Measurements from ENCODE around the gene ATP5F1D. TPM values are rescaled to one million over a fixed set of nuclear protein-coding genes. Genes with fewer than 3 reads are reported as not detected.

Gene ATP5F1D
- total and polyA plus RNA-seq, 2 of the 13 experiments (the other 11 are each of a cell fraction or from before 2014, with no cell fraction given): 39.4 to 78.7 TPM

DNA sequence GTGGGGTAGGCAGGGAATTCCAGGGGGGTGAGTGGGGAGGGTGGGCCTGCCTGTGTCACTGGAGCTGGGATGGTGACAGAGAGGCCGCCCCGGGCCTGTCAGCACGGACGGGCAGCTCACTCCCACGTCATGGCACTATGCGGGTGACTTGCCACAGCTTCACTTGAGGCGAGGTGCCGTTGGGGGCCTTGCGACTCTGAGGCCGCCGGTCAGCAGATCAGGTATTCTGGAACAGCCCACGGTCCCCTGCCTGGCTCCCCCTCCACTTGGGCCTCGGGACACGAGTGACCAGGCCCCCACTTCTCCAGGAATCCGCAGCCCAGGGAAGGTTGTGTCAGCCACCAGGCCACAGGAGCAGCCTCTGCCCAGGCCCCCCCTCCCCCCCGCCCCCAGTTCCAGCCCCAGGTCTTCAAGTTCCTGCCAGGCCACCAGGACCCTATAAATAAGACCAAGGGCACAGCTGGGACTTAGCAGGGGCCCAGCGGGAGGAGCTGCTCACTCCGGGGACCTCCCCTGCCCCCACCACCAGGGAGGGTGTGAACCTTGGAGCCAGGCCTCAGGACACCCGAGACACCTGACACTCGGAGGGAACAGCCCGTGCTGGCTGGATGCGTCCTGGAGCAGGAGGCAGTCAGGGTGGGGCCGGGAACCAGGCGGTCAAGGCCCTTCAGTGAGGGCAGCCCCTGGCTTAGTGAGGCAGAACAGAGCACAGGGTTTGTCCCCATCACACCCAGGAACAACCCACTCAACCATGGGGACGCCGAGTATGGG lies 4.1 kb downstream of the ATP5F1D start (continued):
- TF ChIP-seq, protein P1, sequence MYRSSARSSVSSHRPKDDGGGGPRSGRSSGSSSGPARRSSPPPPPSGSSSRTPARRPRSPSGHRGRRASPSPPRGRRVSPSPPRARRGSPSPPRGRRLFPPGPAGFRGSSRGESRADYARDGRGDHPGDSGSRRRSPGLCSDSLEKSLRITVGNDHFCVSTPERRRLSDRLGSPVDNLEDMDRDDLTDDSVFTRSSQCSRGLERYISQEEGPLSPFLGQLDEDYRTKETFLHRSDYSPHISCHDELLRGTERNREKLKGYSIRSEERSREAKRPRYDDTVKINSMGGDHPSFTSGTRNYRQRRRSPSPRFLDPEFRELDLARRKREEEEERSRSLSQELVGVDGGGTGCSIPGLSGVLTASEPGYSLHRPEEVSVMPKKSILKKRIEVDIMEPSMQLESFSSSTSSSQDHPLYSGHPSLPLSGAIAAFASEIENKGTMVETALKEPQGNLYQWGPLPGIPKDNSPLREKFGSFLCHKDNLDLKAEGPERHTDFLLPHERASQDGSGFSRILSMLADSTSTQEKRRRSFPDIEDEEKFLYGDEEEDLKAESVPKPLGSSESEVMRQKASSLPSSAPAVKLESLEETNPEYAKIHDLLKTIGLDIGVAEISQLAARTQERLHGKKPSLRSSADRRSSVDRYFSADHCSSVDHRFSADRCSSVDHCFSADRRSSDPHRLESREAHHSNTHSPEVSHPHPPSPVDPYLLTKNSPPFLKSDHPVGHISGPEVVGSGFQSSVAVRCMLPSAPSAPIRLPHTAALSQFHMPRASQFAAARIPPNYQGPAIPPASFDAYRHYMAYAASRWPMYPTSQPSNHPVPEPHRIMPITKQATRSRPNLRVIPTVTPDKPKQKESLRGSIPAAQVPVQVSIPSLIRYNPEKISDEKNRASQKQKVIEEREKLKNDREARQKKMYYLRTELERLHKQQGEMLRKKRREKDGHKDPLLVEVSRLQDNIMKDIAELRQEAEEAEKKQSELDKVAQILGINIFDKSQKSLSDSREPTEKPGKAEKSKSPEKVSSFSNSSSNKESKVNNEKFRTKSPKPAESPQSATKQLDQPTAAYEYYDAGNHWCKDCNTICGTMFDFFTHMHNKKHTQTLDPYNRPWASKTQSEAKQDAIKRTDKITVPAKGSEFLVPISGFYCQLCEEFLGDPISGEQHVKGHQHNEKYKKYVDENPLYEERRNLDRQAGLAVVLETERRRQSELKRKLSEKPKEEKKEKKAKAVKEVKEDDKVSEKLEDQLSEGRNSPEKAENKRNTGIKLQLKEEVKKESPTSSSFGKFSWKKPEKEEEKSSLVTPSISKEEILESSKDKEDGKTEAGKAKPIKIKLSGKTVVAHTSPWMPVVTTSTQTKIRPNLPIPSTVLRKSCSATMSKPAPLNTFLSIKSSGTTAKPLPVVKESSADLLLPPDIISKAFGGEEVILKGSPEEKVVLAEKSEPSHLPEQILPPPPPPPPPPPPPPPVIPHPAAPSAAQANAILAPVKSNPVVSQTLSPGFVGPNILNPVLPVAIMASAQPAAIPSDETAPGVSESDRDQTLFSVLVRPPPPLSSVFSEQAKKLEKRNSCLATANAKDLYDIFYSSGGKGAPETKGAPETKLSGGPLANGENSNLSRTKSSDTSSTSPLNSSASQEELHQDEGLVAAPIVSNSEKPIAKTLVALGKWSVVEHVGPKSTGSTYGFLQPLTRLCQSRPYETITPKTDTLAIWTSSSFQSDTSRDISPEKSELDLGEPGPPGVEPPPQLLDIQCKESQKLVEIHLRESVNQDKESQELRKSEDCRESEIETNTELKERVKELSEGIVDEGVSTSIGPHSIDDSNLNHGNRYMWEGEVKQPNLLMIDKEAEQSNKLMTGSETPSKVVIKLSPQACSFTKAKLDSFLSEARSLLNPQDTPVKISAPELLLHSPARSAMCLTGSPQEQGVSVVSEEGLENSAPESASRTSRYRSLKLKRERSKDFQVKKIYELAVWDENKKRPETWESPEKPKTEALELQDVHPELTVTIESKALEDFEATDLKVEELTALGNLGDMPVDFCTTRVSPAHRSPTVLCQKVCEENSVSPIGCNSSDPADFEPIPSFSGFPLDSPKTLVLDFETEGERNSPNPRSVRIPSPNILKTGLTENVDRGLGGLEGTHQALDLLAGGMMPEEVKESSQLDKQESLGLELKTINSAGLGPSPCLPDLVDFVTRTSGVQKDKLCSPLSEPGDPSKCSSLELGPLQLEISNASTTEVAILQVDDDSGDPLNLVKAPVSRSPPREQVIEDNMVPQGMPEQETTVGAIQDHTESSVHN (CRISPR knock-in tag; IDR thresholded peaks at IDR 0.05): no peak
- TF ChIP-seq ZNF335 (CRISPR knock-in tag; IDR thresholded peaks at IDR 0.05): no peak
- TF ChIP-seq, protein P2, sequence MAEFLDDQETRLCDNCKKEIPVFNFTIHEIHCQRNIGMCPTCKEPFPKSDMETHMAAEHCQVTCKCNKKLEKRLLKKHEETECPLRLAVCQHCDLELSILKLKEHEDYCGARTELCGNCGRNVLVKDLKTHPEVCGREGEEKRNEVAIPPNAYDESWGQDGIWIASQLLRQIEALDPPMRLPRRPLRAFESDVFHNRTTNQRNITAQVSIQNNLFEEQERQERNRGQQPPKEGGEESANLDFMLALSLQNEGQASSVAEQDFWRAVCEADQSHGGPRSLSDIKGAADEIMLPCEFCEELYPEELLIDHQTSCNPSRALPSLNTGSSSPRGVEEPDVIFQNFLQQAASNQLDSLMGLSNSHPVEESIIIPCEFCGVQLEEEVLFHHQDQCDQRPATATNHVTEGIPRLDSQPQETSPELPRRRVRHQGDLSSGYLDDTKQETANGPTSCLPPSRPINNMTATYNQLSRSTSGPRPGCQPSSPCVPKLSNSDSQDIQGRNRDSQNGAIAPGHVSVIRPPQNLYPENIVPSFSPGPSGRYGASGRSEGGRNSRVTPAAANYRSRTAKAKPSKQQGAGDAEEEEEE (CRISPR knock-in tag; IDR thresholded peaks at IDR 0.05; ENCODE audit: borderline replicate concordance): no peak
- peak; percentile 32; the same call in 1 of the 2 replicates for TF ChIP-seq DR1 (CRISPR knock-in tag; IDR thresholded peaks at IDR 0.05)
- peak; percentile 56; the same call in 1 of the 2 replicates for TF ChIP-seq ESRRA (CRISPR knock-in tag; IDR thresholded peaks at IDR 0.05; ENCODE audit: low read depth)
- TF ChIP-seq NFYB (CRISPR knock-in tag; IDR thresholded peaks at IDR 0.05): no peak
- no peak for TF ChIP-seq GZF1 (CRISPR knock-in tag; IDR thresholded peaks at IDR 0.05)
- peak; percentile 8; the same call in 1 of the 2 replicates for TF ChIP-seq ELF3 (CRISPR knock-in tag; IDR thresholded peaks at IDR 0.05)
- no peak for TF ChIP-seq ZBTB7A (CRISPR knock-in tag; IDR thresholded peaks at IDR 0.05)
- TF ChIP-seq, protein P3, sequence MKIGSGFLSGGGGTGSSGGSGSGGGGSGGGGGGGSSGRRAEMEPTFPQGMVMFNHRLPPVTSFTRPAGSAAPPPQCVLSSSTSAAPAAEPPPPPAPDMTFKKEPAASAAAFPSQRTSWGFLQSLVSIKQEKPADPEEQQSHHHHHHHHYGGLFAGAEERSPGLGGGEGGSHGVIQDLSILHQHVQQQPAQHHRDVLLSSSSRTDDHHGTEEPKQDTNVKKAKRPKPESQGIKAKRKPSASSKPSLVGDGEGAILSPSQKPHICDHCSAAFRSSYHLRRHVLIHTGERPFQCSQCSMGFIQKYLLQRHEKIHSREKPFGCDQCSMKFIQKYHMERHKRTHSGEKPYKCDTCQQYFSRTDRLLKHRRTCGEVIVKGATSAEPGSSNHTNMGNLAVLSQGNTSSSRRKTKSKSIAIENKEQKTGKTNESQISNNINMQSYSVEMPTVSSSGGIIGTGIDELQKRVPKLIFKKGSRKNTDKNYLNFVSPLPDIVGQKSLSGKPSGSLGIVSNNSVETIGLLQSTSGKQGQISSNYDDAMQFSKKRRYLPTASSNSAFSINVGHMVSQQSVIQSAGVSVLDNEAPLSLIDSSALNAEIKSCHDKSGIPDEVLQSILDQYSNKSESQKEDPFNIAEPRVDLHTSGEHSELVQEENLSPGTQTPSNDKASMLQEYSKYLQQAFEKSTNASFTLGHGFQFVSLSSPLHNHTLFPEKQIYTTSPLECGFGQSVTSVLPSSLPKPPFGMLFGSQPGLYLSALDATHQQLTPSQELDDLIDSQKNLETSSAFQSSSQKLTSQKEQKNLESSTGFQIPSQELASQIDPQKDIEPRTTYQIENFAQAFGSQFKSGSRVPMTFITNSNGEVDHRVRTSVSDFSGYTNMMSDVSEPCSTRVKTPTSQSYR (CRISPR knock-in tag; IDR thresholded peaks at IDR 0.05; ENCODE audit: borderline replicate concordance): peak; percentile 85
- no peak for TF ChIP-seq HMG20A (CRISPR knock-in tag; IDR thresholded peaks at IDR 0.05; ENCODE audit: borderline replicate concordance)
- TF ChIP-seq MXI1 (IDR thresholded peaks at IDR 0.05; ENCODE audit: borderline replicate concordance, low read depth, low read length): no peak; the same call in 2 of the 3 replicates
- TF ChIP-seq ZBTB7B (CRISPR knock-in tag; IDR thresholded peaks at IDR 0.05): peak; percentile 23; the same call in 1 of the 2 replicates
- TF ChIP-seq, protein P4, sequence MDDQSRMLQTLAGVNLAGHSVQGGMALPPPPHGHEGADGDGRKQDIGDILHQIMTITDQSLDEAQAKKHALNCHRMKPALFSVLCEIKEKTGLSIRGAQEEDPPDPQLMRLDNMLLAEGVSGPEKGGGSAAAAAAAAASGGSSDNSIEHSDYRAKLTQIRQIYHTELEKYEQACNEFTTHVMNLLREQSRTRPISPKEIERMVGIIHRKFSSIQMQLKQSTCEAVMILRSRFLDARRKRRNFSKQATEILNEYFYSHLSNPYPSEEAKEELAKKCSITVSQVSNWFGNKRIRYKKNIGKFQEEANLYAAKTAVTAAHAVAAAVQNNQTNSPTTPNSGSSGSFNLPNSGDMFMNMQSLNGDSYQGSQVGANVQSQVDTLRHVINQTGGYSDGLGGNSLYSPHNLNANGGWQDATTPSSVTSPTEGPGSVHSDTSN (CRISPR knock-in tag; IDR thresholded peaks at IDR 0.05; ENCODE audit: borderline replicate concordance): no peak

Data from HepG2 (cell line).